ENCODE results near the gene TMEM30B. TPM values are rescaled to one million over a fixed set of nuclear protein-coding genes. Genes with fewer than 3 reads are reported as not detected.

Gene TMEM30B
- total RNA-seq, 4 donors from 2014 or later: 0.83 to 4.4 (median 3.0) TPM

DNA sequence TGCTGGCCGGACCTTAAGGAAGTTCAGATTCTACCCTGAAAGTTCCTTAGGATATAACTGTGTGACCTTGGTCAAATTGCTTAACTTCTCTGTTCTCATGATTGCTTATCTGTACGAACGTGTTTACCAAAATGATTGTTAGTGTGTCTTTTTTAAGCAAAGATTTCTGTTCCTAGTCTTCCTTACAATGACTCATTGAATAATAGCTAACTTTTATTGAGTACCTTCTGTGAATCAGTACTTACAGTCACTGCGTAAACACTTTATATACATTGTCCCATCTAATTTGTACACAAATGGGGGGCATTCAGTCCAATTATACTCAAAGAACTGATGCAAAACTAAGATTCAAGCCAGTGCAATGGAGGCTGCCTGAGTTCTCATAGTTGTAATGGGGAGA, 4.2 kb upstream of the TMEM30B start:
- Histone ChIP-seq H3K27me3 (peaks cover 0 to 26% (median 6%) of the 10 kb centered on the region in 4 donors), H3K36me3 (no peaks in the 10 kb centered on the region), H3K4me3 (no peak overlapping the region), H3K27ac (replicated peaks in 1 of 4) (no peak overlapping the region), H3K4me1 (peaks cover 3 to 19% (median 12%) of the 10 kb centered on the region in 4 donors), H3K9me3 (no peaks in the 10 kb centered on the region)
- TF ChIP-seq POLR2A (IDR thresholded peaks at IDR 0.05; ENCODE audit: low read depth): no peak
- no peak for TF ChIP-seq EP300 (IDR thresholded peaks at IDR 0.05)
- TF ChIP-seq, protein P1, sequence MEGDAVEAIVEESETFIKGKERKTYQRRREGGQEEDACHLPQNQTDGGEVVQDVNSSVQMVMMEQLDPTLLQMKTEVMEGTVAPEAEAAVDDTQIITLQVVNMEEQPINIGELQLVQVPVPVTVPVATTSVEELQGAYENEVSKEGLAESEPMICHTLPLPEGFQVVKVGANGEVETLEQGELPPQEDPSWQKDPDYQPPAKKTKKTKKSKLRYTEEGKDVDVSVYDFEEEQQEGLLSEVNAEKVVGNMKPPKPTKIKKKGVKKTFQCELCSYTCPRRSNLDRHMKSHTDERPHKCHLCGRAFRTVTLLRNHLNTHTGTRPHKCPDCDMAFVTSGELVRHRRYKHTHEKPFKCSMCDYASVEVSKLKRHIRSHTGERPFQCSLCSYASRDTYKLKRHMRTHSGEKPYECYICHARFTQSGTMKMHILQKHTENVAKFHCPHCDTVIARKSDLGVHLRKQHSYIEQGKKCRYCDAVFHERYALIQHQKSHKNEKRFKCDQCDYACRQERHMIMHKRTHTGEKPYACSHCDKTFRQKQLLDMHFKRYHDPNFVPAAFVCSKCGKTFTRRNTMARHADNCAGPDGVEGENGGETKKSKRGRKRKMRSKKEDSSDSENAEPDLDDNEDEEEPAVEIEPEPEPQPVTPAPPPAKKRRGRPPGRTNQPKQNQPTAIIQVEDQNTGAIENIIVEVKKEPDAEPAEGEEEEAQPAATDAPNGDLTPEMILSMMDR (IDR thresholded peaks at IDR 0.05): no peak
- TF ChIP-seq POLR2AphosphoS5 (IDR thresholded peaks at IDR 0.05): no peak
- no peak for DNase-seq (ENCODE audit: extremely low spot score)
- intact Hi-C loops (cut with DNase I): no loop called here
- 94% methylated on average over 4 of the region's 4 CpGs for WGBS

DNA sequence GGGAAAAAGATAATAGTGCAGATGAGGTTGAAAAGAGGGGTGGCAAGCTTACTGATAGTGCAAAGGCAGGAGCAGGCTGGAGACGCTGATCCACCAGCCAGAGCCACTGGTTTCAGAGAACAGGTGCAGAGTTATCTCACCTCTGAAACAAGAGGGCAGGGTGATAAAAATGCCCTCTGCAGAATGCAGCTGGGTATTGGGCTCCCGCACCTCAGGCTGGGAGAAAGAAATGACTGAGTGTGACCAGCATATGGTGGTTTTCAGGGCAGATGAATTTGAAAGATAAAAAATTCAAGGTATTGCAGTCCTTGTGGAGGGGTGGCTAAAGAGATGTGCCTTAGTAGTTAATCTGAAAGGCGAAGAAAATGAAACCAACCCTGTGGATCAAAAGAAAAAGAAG, 2.9 kb upstream of the TMEM30B start:
- 87% methylated on average over 3 of the region's 3 CpGs for WGBS

DNA sequence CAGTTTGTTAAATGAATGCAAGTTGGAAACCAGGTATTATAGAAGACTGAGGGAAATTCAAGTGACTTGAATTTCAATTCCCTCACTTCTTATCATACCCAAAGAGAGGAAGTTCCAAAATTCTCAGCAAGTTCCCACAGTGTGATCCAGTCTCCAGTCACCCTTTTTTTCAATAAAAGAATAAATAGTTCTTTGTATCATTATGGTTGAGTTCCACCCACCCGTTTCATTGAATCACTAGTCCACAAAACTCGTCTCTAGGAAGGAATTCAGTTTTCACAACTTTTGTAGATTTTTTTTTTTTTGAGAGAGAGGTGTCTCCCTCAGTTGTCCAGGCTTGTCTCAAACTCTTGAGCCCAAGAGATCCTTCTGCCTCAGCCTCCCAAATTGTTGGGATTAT, 1.6 kb upstream of the TMEM30B start:
- Histone ChIP-seq H3K4me1 (peaks cover 9 to 23% (median 18%) of the 10 kb centered on the region in 4 donors), H3K9me3 (no peaks in the 10 kb centered on the region), H3K27ac (replicated peaks in 1 of 4) (no peak overlapping the region), H3K27me3 (peaks cover 0 to 42% (median 11%) of the 10 kb centered on the region in 4 donors), H3K4me3 (no peak overlapping the region), H3K36me3 (no peaks in the 10 kb centered on the region)
- TF ChIP-seq, protein P1 (IDR thresholded peaks at IDR 0.05): no peak
- TF ChIP-seq EP300 (IDR thresholded peaks at IDR 0.05): no peak
- TF ChIP-seq POLR2AphosphoS5 (IDR thresholded peaks at IDR 0.05): no peak
- TF ChIP-seq POLR2A (IDR thresholded peaks at IDR 0.05; ENCODE audit: low read depth): no peak
- intact Hi-C loops (cut with DNase I): no loop called here
- 82% methylated on average over 2 of the region's 2 CpGs for WGBS
- no peak for DNase-seq (ENCODE audit: extremely low spot score)

More for the DNA sequence above, 2.9 kb upstream of the TMEM30B start:
- H3K4me3 ChIP-seq: no peak overlapping the region
- DNase-seq (ENCODE audit: extremely low spot score): no peak
- TF ChIP-seq POLR2AphosphoS5 (IDR thresholded peaks at IDR 0.05) (no peak), POLR2A (IDR thresholded peaks at IDR 0.05; ENCODE audit: low read depth) (no peak), EP300 (IDR thresholded peaks at IDR 0.05) (no peak)
- TF ChIP-seq, protein P1 (IDR thresholded peaks at IDR 0.05): no peak
- no peaks in the 10 kb centered on the region for H3K9me3 ChIP-seq
- H3K27me3 ChIP-seq: peaks cover 0 to 40% (median 11%) of the 10 kb centered on the region in 4 donors
- peaks cover 9 to 23% (median 18%) of the 10 kb centered on the region in 4 donors for H3K4me1 ChIP-seq
- H3K36me3 ChIP-seq: no peaks in the 10 kb centered on the region
- intact Hi-C loops (cut with DNase I): no loop called here
- H3K27ac ChIP-seq (replicated peaks in 1 of 4): no peak overlapping the region

DNA sequence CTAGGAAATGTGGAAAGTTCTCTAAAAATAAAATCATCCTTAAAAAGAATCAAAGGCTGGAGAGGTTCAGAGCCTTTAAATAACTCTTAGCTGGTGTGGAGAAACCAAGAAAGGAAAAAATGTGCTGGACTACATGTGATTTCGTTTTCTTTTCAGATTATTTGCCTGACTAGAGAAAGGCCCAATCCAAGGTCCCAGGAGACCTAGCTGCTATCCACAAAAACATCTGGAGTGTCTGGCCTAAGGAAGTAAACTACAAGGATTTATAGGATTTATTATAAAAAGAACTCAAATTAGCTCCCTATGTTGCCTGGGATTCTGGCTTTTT, 774 bp upstream of the TMEM30B start:
- H3K27ac ChIP-seq (replicated peaks in 1 of 4): peak overlapping the region in 1 of 4 donors; percentile 80
- H3K9me3 ChIP-seq: no peaks in the 10 kb centered on the region
- TF ChIP-seq EP300 (IDR thresholded peaks at IDR 0.05): no peak
- no peak for TF ChIP-seq POLR2AphosphoS5 (IDR thresholded peaks at IDR 0.05)
- TF ChIP-seq, protein P1 (IDR thresholded peaks at IDR 0.05): no peak
- no peak for TF ChIP-seq POLR2A (IDR thresholded peaks at IDR 0.05; ENCODE audit: low read depth)
- no peaks in the 10 kb centered on the region for H3K36me3 ChIP-seq
- peaks cover 0 to 38% (median 11%) of the 10 kb centered on the region in 4 donors for H3K27me3 ChIP-seq
- DNase-seq (ENCODE audit: extremely low spot score): no peak
- 69% methylated on average over 1 of the region's 1 CpG for WGBS
- intact Hi-C loops (cut with DNase I): no loop called here
- peaks cover 9 to 23% (median 18%) of the 10 kb centered on the region in 4 donors for H3K4me1 ChIP-seq
- no peak overlapping the region for H3K4me3 ChIP-seq
